MM.1S (cell line): ENCODE measurements around the gene RNASE7.

Source experiments
- DNase-seq: peaks from one replicate; pipeline ENCODE4 v3.0.0-alpha.2; 2015
- H2AFZ ChIP-seq: fragments of 300-600 bp; sonication (generic); 2 replicates; pipeline ENCODE4 v1.6.0; 2016; ENCODE audit warnings: antibody characterized with exemption, low read length
- H3F3A ChIP-seq: fragments of 300-600 bp; sonication (generic); 2 replicates; pipeline ENCODE4 v1.6.1; 2016; ENCODE audit warnings: mild to moderate bottlenecking, antibody characterized with exemption, low read length, moderate library complexity, mixed read lengths; ENCODE audit not compliant: insufficient read depth
- H3K27ac ChIP-seq: fragments of 300-600 bp; sonication (generic); 2 replicates; pipeline ENCODE4 v1.5.1; 2016; ENCODE audit warnings: mild to moderate bottlenecking, low read length
- H3K27me3 ChIP-seq: fragments of 300-600 bp; sonication (generic); replicated peaks from 2 replicates; pipeline ENCODE4 v1.6.0; 2016; ENCODE audit warnings: low read length; ENCODE audit not compliant: insufficient read depth
- H3K36me3 ChIP-seq: fragments of 300-600 bp; sonication (generic); replicated peaks from 2 replicates; pipeline ENCODE4 v1.6.1; 2016; ENCODE audit warnings: mild to moderate bottlenecking, low read length, mixed read lengths; ENCODE audit not compliant: insufficient read depth
- H3K4me1 ChIP-seq: fragments of 300-600 bp; sonication (generic); 2 replicates; pipeline ENCODE4 v1.6.1; 2016; ENCODE audit warnings: low read length, mixed read lengths
- H3K4me2 ChIP-seq: fragments of 300-600 bp; sonication (generic); 2 replicates; pipeline ENCODE4 v1.6.0; 2016; ENCODE audit warnings: low read depth, low read length
- H3K4me3 ChIP-seq: fragments of 300-600 bp; sonication (generic); 2 replicates; pipeline ENCODE4 v1.5.1; 2016; ENCODE audit warnings: low read length, mixed read lengths
- H3K79me2 ChIP-seq: fragments of 300-600 bp; sonication (generic); 2 replicates; pipeline ENCODE4 v1.6.1; 2016; ENCODE audit warnings: mixed run types, low read length, mixed read lengths
- H3K9ac ChIP-seq: fragments of 300-600 bp; sonication (generic); 2 replicates; pipeline ENCODE4 v1.6.1; 2016; ENCODE audit warnings: low read length, mixed read lengths
- H3K9me2 ChIP-seq: fragments of 300-600 bp; sonication (generic); replicated peaks from 2 replicates; pipeline ENCODE4 v1.6.1; 2016; ENCODE audit warnings: mild to moderate bottlenecking, low read length, mixed read lengths; ENCODE audit not compliant: insufficient read depth
- H3K9me3 ChIP-seq: fragments of 300-600 bp; sonication (generic); replicated peaks from 2 replicates; pipeline ENCODE4 v1.6.1; 2016; ENCODE audit warnings: mild to moderate bottlenecking, low read length, mixed read lengths; ENCODE audit not compliant: insufficient read depth
- H4K20me1 ChIP-seq: fragments of 300-600 bp; sonication (generic); 2 replicates; pipeline ENCODE4 v1.6.1; 2016; ENCODE audit warnings: mild to moderate bottlenecking, low read length, moderate library complexity, mixed read lengths; ENCODE audit not compliant: insufficient read depth
- EZH2 ChIP-seq: fragments of 300-600 bp; sonication (generic); optimal IDR thresholded peaks from 2 replicates; pipeline ENCODE3; 2017; ENCODE audit warnings: low read depth, mild to moderate bottlenecking, antibody characterized with exemption, low read length, mixed read lengths
- EZH2phosphoT487 ChIP-seq: fragments of 300-600 bp; sonication (generic); IDR thresholded peaks from 2 replicates; pipeline ENCODE4 v1.6.1; 2018; ENCODE audit warnings: antibody characterized with exemption, low read length
- TF ChIP-seq, protein P1 (sequence below): fragments of 300-600 bp; sonication (generic); IDR thresholded peaks from 2 replicates; pipeline ENCODE4 v1.5.1; 2016; ENCODE audit warnings: antibody characterized with exemption, low read length, mixed read lengths

Gene RNASE7

GRCh38 chr14:20997564-20997963, 44.6 kb upstream of the RNASE7 start:
- H3F3A ChIP-seq, result no peaks in the 10 kb centered on the region
- no peaks in the 10 kb centered on the region for H3K79me2 ChIP-seq
- no peak overlapping the region for H3K4me3 ChIP-seq
- no peaks in the 10 kb centered on the region for H3K9me3 ChIP-seq
- no peak overlapping the region for H2AFZ ChIP-seq
- no peaks in the 10 kb centered on the region for H3K27me3 ChIP-seq
- H4K20me1 ChIP-seq, result no peaks in the 10 kb centered on the region
- H3K9me2 ChIP-seq, result no peaks in the 10 kb centered on the region
- no peaks in the 10 kb centered on the region for H3K4me1 ChIP-seq
- no peaks in the 10 kb centered on the region for H3K36me3 ChIP-seq
- TF ChIP-seq EZH2phosphoT487 (no peak), EZH2 (no peak)
- TF ChIP-seq, protein P1, sequence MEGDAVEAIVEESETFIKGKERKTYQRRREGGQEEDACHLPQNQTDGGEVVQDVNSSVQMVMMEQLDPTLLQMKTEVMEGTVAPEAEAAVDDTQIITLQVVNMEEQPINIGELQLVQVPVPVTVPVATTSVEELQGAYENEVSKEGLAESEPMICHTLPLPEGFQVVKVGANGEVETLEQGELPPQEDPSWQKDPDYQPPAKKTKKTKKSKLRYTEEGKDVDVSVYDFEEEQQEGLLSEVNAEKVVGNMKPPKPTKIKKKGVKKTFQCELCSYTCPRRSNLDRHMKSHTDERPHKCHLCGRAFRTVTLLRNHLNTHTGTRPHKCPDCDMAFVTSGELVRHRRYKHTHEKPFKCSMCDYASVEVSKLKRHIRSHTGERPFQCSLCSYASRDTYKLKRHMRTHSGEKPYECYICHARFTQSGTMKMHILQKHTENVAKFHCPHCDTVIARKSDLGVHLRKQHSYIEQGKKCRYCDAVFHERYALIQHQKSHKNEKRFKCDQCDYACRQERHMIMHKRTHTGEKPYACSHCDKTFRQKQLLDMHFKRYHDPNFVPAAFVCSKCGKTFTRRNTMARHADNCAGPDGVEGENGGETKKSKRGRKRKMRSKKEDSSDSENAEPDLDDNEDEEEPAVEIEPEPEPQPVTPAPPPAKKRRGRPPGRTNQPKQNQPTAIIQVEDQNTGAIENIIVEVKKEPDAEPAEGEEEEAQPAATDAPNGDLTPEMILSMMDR, result no peak
- H3K27ac ChIP-seq, result no peak overlapping the region
- no peak overlapping the region for H3K4me2 ChIP-seq
- DNase-seq, result no peak
- no peak overlapping the region for H3K9ac ChIP-seq

DNA sequence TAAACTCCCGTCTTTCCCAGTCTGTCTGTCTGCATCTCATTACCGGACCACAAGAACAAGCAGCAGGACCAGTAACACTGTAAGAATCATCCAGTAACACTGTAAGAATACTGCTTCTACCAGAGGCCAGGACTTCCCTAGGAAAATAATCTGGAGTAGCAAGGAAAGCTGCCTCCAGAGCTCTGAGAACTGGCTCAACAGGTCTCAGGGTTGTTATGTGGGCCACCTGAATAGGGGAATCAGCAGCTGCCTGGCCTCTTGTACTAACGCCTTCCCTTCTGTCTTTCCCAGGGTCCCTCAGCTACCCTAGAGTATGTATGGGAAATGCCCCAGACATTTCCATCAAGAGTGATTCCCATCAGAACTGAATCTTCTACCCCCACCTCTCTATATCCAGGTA, 44.0 kb upstream of the RNASE7 start:
- no peak for DNase-seq
- Histone ChIP-seq H3K4me1 (no peaks in the 10 kb centered on the region), H3K4me3 (no peak overlapping the region), H3K79me2 (no peaks in the 10 kb centered on the region), H3K4me2 (no peak overlapping the region), H3K9ac (no peak overlapping the region), H3K36me3 (no peaks in the 10 kb centered on the region), H3K9me3 (no peaks in the 10 kb centered on the region), H2AFZ (no peak overlapping the region), H3K27ac (no peak overlapping the region), H3K9me2 (no peaks in the 10 kb centered on the region), H4K20me1 (no peaks in the 10 kb centered on the region), H3F3A (no peaks in the 10 kb centered on the region), H3K27me3 (no peaks in the 10 kb centered on the region)
- TF ChIP-seq EZH2phosphoT487 (no peak), EZH2 (no peak)
- TF ChIP-seq, protein P1, result no peak

- no peak for DNase-seq
- Histone ChIP-seq H3K36me3 (no peaks in the 10 kb centered on the region), H3F3A (no peaks in the 10 kb centered on the region), H3K4me1 (no peaks in the 10 kb centered on the region), H3K4me2 (no peak within 1 kb of the TSS), H4K20me1 (no peaks in the 10 kb centered on the region), H3K27ac (no peak within 1 kb of the TSS), H3K9me3 (no peaks in the 10 kb centered on the region), H3K27me3 (no peaks in the 10 kb centered on the region), H3K9ac (no peak within 1 kb of the TSS), H3K9me2 (no peaks in the 10 kb centered on the region), H3K4me3 (no peak within 1 kb of the TSS), H3K79me2 (no peaks in the 10 kb centered on the region), H2AFZ (no peak within 1 kb of the TSS)
- no peak for TF ChIP-seq EZH2phosphoT487
- TF ChIP-seq, protein P1, result no peak
- TF ChIP-seq EZH2, result no peak
These were observed 43.3 kb upstream of the RNASE7 start, which contains the start of gene SLC39A2 for GRCh38 chr14:20998674-20999366. Gene SLC39A2 (plus strand): TSS chr14:20999293. CDS start chr14:20999447, 154 bp downstream.
